ENCODE measurements around the gene BCKDK. TPM values are rescaled to one million over a fixed set of nuclear protein-coding genes. Genes with fewer than 3 reads are reported as not detected.

BCKDK gene
- total RNA-seq, 1 experiment from 2014 or later = 57.0 TPM

- Histone ChIP-seq H3K9me3 (ENCODE audit: control insufficient read depth, low read depth, low read length) (no peaks in the 10 kb centered on the region), H2BK120ac (ENCODE audit: low read depth, low read length, poor library complexity, severe bottlenecking) (no peak overlapping the region), H4K20me1 (ENCODE audit: control insufficient read depth, insufficient read depth, insufficient read length) (no peaks in the 10 kb centered on the region), H2AK5ac (ENCODE audit: insufficient read length, low read length) (no peak overlapping the region), H3K79me1 (ENCODE audit: insufficient read depth, low read depth, low read length, poor library complexity, severe bottlenecking) (no peaks in the 10 kb centered on the region), H3K27me3 (ENCODE audit: insufficient read depth, low read length) (no peaks in the 10 kb centered on the region), H3K79me2 (ENCODE audit: insufficient read depth, low read length) (no peaks in the 10 kb centered on the region), H3K4ac (ENCODE audit: low read depth, low read length) (no peak overlapping the region), H2BK20ac (ENCODE audit: low read depth, low read length, poor library complexity, severe bottlenecking) (no peak overlapping the region), H4K91ac (ENCODE audit: insufficient read length, low read depth, low read length) (no peak overlapping the region), H3K18ac (ENCODE audit: insufficient read length, low read depth, low read length) (no peak overlapping the region), H2BK15ac (ENCODE audit: low read depth, low read length) (no peak overlapping the region), H3K56ac (ENCODE audit: insufficient read length, low read depth, low read length) (no peak overlapping the region), H2BK5ac (ENCODE audit: insufficient read length, low read length) (no peak overlapping the region), H3K4me1 (ENCODE audit: insufficient read depth, low read length) (no peaks in the 10 kb centered on the region; the same call in 1 of the 2 replicates), H3K4me2 (ENCODE audit: insufficient read depth, insufficient read length, low read length) (peak overlapping the region; percentile 71), H3T11ph (ENCODE audit: low read length) (no peak overlapping the region), H4K5ac (ENCODE audit: insufficient read length, low read depth, low read length) (no peak overlapping the region), H2AFZ (ENCODE audit: low read length) (no peak overlapping the region), H3K23ac (ENCODE audit: insufficient read length, low read depth, low read length) (no peak overlapping the region), H3K27ac (ENCODE audit: insufficient read length, low read depth, low read length) (no peak overlapping the region), H2BK12ac (ENCODE audit: insufficient read length, low read depth, low read length) (no peak overlapping the region), H3K14ac (ENCODE audit: insufficient read depth, low read length) (no peak overlapping the region), H4K8ac (replicated peaks; ENCODE audit: insufficient read length, low read depth, low read length) (no peak overlapping the region), H3K23me2 (ENCODE audit: insufficient read length, low read depth, low read length, poor library complexity, severe bottlenecking) (peaks cover 7% of the 10 kb centered on the region), H3K9ac (ENCODE audit: extremely low read depth, insufficient read length, low read length) (no peak overlapping the region)
- Mint-ChIP-seq H3K27me3 (ENCODE audit: low read depth) (peaks cover 39% of the 10 kb centered on the region), H3K36me3 (ENCODE audit: insufficient read depth in 1 of 3, low read depth in 3 of 3) (no peaks in the 10 kb centered on the region), H3K9me3 (no peaks in the 10 kb centered on the region; a peak in 1 of 5 replicates), H3K27ac (no peak overlapping the region), H3K4me3 (peak overlapping the region; percentile 36 to 47; a peak in 4 of 5 replicates), H3K4me1 (peaks cover 15 to 38% of the 10 kb centered on the region in 2 experiments)
- no peak for DNase-seq
- TF ChIP-seq CTCF (conservative IDR thresholded peaks at IDR 0.05) = no peak
- WGBS (ENCODE audit: extremely low coverage, insufficient read length, low lambda C conversion rate) = no CpG with 5 or more reads among the region's 25 CpGs
Measured at GRCh38 chr16:31148896-31149295, 40.7 kb downstream of the BCKDK start.

All from H9 (cell line).